Thyroid gland (tissue), 4 donors: ENCODE measurements around the gene FBXW5. TPM values are rescaled to one million over a fixed set of nuclear protein-coding genes. Genes with fewer than 3 reads are reported as not detected.

Experiments
- DNase-seq, 2 donors: peaks; one replicate each; pipeline ENCODE4 v3.0.0-alpha.2; 2019
- H3K27ac ChIP-seq, 3 donors: fragments of 200-600 bp; sonication (generic); 1 replicate in 2 of 3; 2 replicates in 1 of 3; pipeline ENCODE4 v1.5.1; 2016 to 2019; ENCODE audit warnings: mild to moderate bottlenecking in 1 of 3, moderate library complexity in 1 of 3
- H3K27me3 ChIP-seq: fragments of 200-600 bp; sonication (generic); one replicate; pipeline ENCODE4 v1.5.1; 2019
- H3K36me3 ChIP-seq, 2 donors: fragments of 200-600 bp; sonication (generic); one replicate each; pipeline ENCODE4 v1.5.1; 2016 to 2019
- H3K4me1 ChIP-seq, 2 donors: fragments of 200-600 bp; sonication (generic); one replicate each; pipeline ENCODE4 v1.5.1; 2017 to 2019
- H3K4me3 ChIP-seq, 3 donors: fragments of 200-600 bp; sonication (generic); replicated peaks in 1 of 3; 1 replicate in 2 of 3; 2 replicates in 1 of 3; pipeline ENCODE4 v1.5.1; 2016; ENCODE audit warnings: mild to moderate bottlenecking in 1 of 3
- H3K9me3 ChIP-seq: fragments of 200-600 bp; sonication (generic); one replicate; pipeline ENCODE4 v1.5.1; 2017
- POLR2A ChIP-seq, 2 donors: fragments of 450-650 bp; IDR thresholded peaks; one replicate each; pipeline ENCODE4 v1.6.1; 2017; ENCODE audit warnings: antibody characterized with exemption in 2 of 2, mild to moderate bottlenecking in 2 of 2, moderate library complexity in 1 of 2
- WGBS, 2 donors: methylation state at CpG; one replicate each; pipeline ENCODE4 v1.1.5; 2017; 5-methylcytosine and 5-hydroxymethylcytosine counted together
- intact Hi-C: fragments of 100-400 bp; cut with DNase I; formaldehyde crosslinking; loops from one replicate; pipeline ENCODE4 v1.15.1; 2023
- total RNA-seq, 4 donors: library from RNA; depleted of rRNA; stranded (reverse); fragments of >200 nt; gene quantifications; one replicate each; pipeline ENCODE4 v1.2.3, GENCODE V29; 2016
- TF ChIP-seq, protein P1 (sequence below), 6 experiments: fragments of 200-600 bp in 3 of 6; fragments of 450-650 bp in 3 of 6; sonication (generic) in 3 of 6; IDR thresholded peaks; one replicate each; pipeline ENCODE4 v1.5.1; 2016 to 2019; ENCODE audit warnings: antibody characterized with exemption in 6 of 6, mild to moderate bottlenecking in 2 of 6, inconsistent platforms in 1 of 6, moderate library complexity in 1 of 6

Gene FBXW5
- total RNA-seq, 4 donors from 2014 or later: 138 to 282 (median 203) TPM

DNA sequence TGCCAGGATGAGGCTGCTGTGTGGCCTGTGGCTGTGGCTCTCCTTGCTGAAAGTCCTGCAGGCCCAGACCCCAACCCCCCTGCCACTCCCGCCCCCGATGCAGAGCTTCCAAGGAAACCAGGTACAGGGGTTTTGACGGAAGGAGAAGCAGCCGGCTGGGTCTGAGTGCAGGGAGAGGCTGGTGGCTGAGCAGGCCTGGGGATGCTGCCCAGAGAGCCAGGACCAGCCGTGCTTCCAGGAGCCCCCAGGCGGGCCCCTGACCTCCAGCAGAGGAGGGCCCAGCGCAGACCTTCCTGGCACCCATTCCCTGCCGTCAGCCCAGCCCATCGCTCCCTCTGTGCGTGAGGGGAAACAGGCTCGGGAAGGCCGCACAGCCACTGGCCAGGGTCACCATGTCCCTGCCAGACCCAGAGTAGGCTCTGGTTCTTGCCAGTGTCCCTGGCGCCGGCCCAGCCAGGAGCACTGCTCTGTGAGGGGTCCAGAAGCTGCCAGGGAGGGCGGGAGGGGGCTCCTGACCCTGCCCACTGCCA lies 7.8 kb upstream of the FBXW5 start:
- Histone ChIP-seq H3K36me3 (no peaks in the 10 kb centered on the region), H3K27me3 (no peaks in the 10 kb centered on the region), H3K9me3 (no peaks in the 10 kb centered on the region), H3K4me1 (peaks cover 45 to 60% of the 10 kb centered on the region in 2 donors), H3K4me3 (peak overlapping the region in 1 of 3 donors; percentile 23), H3K27ac (peak overlapping the region; percentile 78 to 96 (median 95))
- 51% methylated on average over 6 of the region's 15 CpGs; no CpG with 5 or more reads in 1 of the 2 donors for WGBS, 2 donors
- intact Hi-C loops: loop anchor here (5.0 kb wide), 1 partner anchor 45 kb away; the partner anchor contains the start of gene CLIC3
- peak in 1 of 2 donors; percentile 77 for DNase-seq
- TF ChIP-seq, protein P1, sequence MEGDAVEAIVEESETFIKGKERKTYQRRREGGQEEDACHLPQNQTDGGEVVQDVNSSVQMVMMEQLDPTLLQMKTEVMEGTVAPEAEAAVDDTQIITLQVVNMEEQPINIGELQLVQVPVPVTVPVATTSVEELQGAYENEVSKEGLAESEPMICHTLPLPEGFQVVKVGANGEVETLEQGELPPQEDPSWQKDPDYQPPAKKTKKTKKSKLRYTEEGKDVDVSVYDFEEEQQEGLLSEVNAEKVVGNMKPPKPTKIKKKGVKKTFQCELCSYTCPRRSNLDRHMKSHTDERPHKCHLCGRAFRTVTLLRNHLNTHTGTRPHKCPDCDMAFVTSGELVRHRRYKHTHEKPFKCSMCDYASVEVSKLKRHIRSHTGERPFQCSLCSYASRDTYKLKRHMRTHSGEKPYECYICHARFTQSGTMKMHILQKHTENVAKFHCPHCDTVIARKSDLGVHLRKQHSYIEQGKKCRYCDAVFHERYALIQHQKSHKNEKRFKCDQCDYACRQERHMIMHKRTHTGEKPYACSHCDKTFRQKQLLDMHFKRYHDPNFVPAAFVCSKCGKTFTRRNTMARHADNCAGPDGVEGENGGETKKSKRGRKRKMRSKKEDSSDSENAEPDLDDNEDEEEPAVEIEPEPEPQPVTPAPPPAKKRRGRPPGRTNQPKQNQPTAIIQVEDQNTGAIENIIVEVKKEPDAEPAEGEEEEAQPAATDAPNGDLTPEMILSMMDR (IDR thresholded peaks at IDR 0.05): no peak
- TF ChIP-seq POLR2A (IDR thresholded peaks at IDR 0.05): no peak

DNA sequence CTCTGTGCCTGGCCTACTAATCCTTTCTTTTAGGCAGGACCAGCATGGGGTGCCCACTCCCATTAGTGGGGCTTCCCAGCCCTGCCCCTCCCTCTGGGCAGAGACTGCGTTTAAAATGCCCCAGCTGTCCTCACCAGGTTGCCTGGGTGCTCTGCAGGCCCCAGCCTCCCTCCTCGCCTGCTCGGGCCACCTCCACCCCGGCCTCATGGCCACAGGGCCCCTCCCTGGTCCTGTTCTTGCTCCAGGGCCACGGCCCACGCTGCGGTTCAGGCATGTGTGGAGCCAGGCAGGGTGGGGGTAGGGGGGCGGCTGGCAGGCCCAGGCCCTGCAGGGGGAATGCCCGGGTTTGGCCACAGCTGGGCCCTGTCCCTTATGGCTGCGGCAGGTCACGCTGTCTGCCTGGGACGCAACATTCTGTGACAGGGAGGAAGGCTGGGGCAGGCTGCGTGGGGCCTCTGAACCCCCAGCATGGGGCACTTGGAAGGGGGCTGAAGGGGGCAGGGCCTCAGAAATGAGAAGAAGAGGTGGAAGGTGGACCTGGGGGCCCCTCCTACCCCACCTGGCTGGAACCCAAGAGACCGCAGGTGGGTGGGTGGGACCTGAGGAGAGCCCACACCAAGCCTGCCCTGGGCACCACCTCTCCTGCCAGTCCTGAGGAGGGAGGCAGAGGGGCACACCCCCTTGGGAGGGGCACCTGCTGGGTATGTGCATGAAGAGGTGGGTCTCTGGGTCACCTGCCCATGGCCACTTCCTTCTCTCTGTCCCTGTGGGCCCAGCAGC lies 7.2 kb upstream of the FBXW5 start, which contains the start of gene LCN12:
Gene LCN12, plus strand, starts transcription at position 733 of the 780 bp plus-strand sequence. CDS start 55 bp downstream, outside the sequence.
- no peaks in the 10 kb centered on the region for H3K27me3 ChIP-seq
- intact Hi-C loops: loop anchor here (5.0 kb wide), 1 partner anchor 46 kb away; the partner anchor contains the start of gene CLIC3
- H3K27ac ChIP-seq: peak within 1 kb of the TSS; percentile 78 to 96 (median 95)
- no peaks in the 10 kb centered on the region for H3K9me3 ChIP-seq
- 34 to 44% methylated on average over 5 to 14 of the region's 14 CpGs for WGBS, 2 donors
- DNase-seq: peak; percentile 89 to 94
- H3K4me3 ChIP-seq: peak within 1 kb of the TSS in 1 of 3 donors; percentile 23
- peaks cover 52 to 66% of the 10 kb centered on the region in 2 donors for H3K4me1 ChIP-seq
- TF ChIP-seq, protein P1 (IDR thresholded peaks at IDR 0.05): no peak
- TF ChIP-seq POLR2A (IDR thresholded peaks at IDR 0.05): peak in 1 of 2 donors; percentile 76
- H3K36me3 ChIP-seq: no peaks in the 10 kb centered on the region

DNA sequence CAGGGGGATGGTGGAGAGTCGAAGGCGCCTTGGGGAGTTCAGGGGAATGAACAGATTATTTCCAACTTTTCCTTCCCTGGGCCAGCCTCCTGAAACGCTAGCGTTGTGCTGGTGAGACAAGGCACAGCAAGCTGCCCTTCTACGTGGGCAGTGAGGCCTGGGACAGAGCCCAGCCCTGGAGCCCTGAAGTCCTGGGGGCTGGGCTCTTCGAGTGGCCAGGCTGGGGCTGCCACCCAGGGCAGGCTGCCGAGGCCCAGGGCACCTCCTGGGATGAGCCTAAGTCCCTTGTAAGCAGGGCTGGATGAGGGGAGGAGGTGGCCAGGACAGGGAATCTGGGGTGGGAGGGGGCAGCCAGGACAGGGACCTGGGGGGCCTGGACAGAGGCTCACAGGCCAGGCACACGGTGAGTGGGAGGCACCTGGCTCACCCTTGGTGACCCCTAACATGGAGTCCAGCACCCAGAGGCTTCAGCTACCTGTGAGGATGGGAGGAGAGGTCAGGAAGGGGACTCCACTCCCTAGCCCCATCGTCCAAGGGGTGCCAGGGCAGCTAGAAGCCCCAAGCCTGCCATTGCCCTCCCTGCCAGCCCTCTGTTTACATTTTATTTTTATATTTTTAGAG lies 6.2 kb upstream of the FBXW5 start:
- peak overlapping the region; percentile 78 to 96 (median 95) for H3K27ac ChIP-seq
- TF ChIP-seq, protein P1 (IDR thresholded peaks at IDR 0.05): no peak
- TF ChIP-seq POLR2A (IDR thresholded peaks at IDR 0.05): no peak
- H3K9me3 ChIP-seq: no peaks in the 10 kb centered on the region
- 36 to 67% methylated on average over 3 to 9 of the region's 9 CpGs for WGBS, 2 donors
- no peaks in the 10 kb centered on the region for H3K36me3 ChIP-seq
- H3K4me1 ChIP-seq: peaks cover 56 to 76% of the 10 kb centered on the region in 2 donors
- peak; percentile 79 to 83 for DNase-seq
- peak overlapping the region in 2 of 3 donors; percentile 2 to 53 for H3K4me3 ChIP-seq
- intact Hi-C loops: loop anchor here (5.0 kb wide), 1 partner anchor 47 kb away; the partner anchor contains the start of gene CLIC3
- no peaks in the 10 kb centered on the region for H3K27me3 ChIP-seq

DNA sequence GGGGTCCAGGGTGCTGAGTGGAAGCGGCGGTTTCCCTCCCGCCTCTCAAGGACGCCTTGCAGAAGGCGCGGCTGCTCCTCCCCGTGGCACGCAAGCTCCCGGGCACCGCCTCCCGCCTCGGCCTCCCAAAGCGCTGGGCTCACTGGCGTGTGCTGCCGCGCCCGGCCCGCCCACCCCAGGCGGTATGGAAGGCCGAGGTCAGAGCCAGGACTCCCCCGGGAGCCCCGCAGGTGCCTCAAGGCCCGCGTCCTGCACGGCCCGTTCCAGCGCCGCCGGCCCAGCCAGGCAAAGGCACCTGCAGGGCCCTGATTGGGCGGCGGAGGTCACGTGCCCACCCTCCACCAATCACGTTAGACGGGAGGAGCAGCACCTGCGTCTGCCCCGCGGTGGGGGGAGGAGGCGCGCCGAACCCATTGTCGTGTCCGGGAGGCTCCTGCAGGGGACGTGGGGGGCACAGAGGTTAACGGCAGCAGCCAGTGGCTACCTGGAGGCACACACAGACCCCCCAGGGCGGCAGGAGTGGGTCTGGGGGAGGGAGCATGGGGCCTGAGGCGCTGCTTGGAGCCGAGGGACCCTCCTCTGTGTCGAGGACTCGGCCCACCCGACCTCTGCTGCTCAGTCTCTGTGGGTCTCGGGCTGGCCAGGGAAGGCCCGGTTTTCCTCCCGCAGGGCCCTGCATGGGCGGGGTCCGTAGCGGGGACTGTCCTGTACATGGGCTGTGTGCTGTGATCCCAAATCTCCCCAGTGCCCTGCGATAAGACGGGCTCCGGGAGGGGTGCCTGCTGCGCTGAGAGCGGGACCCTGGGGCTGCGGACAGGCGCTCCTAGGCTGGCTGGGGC lies 5.5 kb upstream of the FBXW5 start:
- Histone ChIP-seq H3K9me3 (no peaks in the 10 kb centered on the region), H3K27me3 (no peaks in the 10 kb centered on the region), H3K36me3 (no peaks in the 10 kb centered on the region), H3K4me3 (peak overlapping the region in 2 of 3 donors; percentile 38 to 53), H3K4me1 (peaks cover 57 to 80% of the 10 kb centered on the region in 2 donors), H3K27ac (peak overlapping the region; percentile 78 to 96 (median 95))
- DNase-seq: peak; percentile 99
- WGBS, 2 donors: 3 to 14% methylated on average over 8 to 14 of the region's 63 CpGs
- TF ChIP-seq, protein P1 (IDR thresholded peaks at IDR 0.05): peak in 4 of 6 experiments; percentile 28 to 48 (median 39)
- peak in 1 of 2 donors; percentile 98 for TF ChIP-seq POLR2A (IDR thresholded peaks at IDR 0.05)
- intact Hi-C loops: loop anchor here (2.0 to 5.0 kb wide), 3 partner anchors 47 to 143 kb away; partner anchors contain the start of genes CLIC3 and RABL6
